ENCODE results near the gene YY2.
"Not testable (repeated sequence)": the region's sequence is repeated elsewhere in the genome, so short reads cannot be mapped to it uniquely, and the experiment has no call there.

Gene YY2

GRCh38 chrX:21855937-21856415 lies at the start of gene YY2:
Gene YY2, plus strand, starts transcription at chrX:21855987. Its CDS starts 498 bp downstream, at chrX:21856485.
- H3K27ac Mint-ChIP-seq (ENCODE audit: low read depth) = no peak within 1 kb of the TSS
- no peaks in the 10 kb centered on the region for H3K4me1 Mint-ChIP-seq
- no peak within 1 kb of the TSS for H3K4me3 Mint-ChIP-seq
- DNase-seq (ENCODE audit: low spot score in 2 of 2) (no peak), ATAC-seq (replicated peaks; ENCODE audit: extremely low read depth, poor library complexity, severe bottlenecking) (no peak)
- no peaks in the 10 kb centered on the region for H3K27me3 Mint-ChIP-seq
- H3K9me3 Mint-ChIP-seq = no peaks in the 10 kb centered on the region
- H3K36me3 Mint-ChIP-seq (ENCODE audit: insufficient read depth) = peaks cover 11% of the 10 kb centered on the region

- H3K4me1 Mint-ChIP-seq = no peaks in the 10 kb centered on the region
- no peak for ATAC-seq (replicated peaks; ENCODE audit: extremely low read depth, poor library complexity, severe bottlenecking)
Measured at GRCh38 chrX:21806691-21807090, 49.1 kb upstream of the YY2 start.

GRCh38 chrX:21811832-21812231 lies 44.0 kb upstream of the YY2 start:
- H3K36me3 Mint-ChIP-seq (ENCODE audit: insufficient read depth) = no peaks in the 10 kb centered on the region
- H3K27me3 Mint-ChIP-seq = no peaks in the 10 kb centered on the region
- no peaks in the 10 kb centered on the region for H3K4me1 Mint-ChIP-seq

More at GRCh38 chrX:21806691-21807090, 49.1 kb upstream of the YY2 start:
- no peak overlapping the region for H3K4me3 Mint-ChIP-seq
- DNase-seq (ENCODE audit: low spot score in 2 of 2) = no peak
- H3K36me3 Mint-ChIP-seq (ENCODE audit: insufficient read depth) = no peaks in the 10 kb centered on the region
- no peaks in the 10 kb centered on the region for H3K27me3 Mint-ChIP-seq
- H3K9me3 Mint-ChIP-seq = no peaks in the 10 kb centered on the region
- H3K27ac Mint-ChIP-seq (ENCODE audit: low read depth) = no peak overlapping the region

GRCh38 chrX:21812628-21813027 lies 43.2 kb upstream of the YY2 start:
- no peaks in the 10 kb centered on the region for H3K36me3 Mint-ChIP-seq (ENCODE audit: insufficient read depth)
- no peaks in the 10 kb centered on the region for H3K27me3 Mint-ChIP-seq
- no peaks in the 10 kb centered on the region for H3K9me3 Mint-ChIP-seq
- ATAC-seq (replicated peaks; ENCODE audit: extremely low read depth, poor library complexity, severe bottlenecking) = no peak
- no peak for DNase-seq (ENCODE audit: low spot score in 2 of 2)
- no peak overlapping the region for H3K4me3 Mint-ChIP-seq
- no peaks in the 10 kb centered on the region for H3K4me1 Mint-ChIP-seq
- no peak overlapping the region for H3K27ac Mint-ChIP-seq (ENCODE audit: low read depth)

More at GRCh38 chrX:21811832-21812231, 44.0 kb upstream of the YY2 start:
- Mint-ChIP-seq H3K9me3 (no peaks in the 10 kb centered on the region), H3K4me3 (no peak overlapping the region), H3K27ac (ENCODE audit: low read depth) (no peak overlapping the region)
- DNase-seq (ENCODE audit: low spot score in 2 of 2) (no peak), ATAC-seq (replicated peaks; ENCODE audit: extremely low read depth, poor library complexity, severe bottlenecking) (no peak)

GRCh38 chrX:21813612-21814368 lies 42.0 kb upstream of the YY2 start:
- Mint-ChIP-seq H3K4me1 (no peaks in the 10 kb centered on the region), H3K27ac (ENCODE audit: low read depth) (no peak overlapping the region), H3K9me3 (no peaks in the 10 kb centered on the region), H3K4me3 (no peak overlapping the region), H3K36me3 (ENCODE audit: insufficient read depth) (no peaks in the 10 kb centered on the region), H3K27me3 (no peaks in the 10 kb centered on the region)
- ATAC-seq (replicated peaks; ENCODE audit: extremely low read depth, poor library complexity, severe bottlenecking) = no peak
- DNase-seq (ENCODE audit: low spot score in 2 of 2) = no peak

GRCh38 chrX:21816136-21816535 lies 39.7 kb upstream of the YY2 start:
- H3K4me3 Mint-ChIP-seq = no peak overlapping the region
- no peaks in the 10 kb centered on the region for H3K36me3 Mint-ChIP-seq (ENCODE audit: insufficient read depth)
- H3K9me3 Mint-ChIP-seq = no peaks in the 10 kb centered on the region
- ATAC-seq (replicated peaks; ENCODE audit: extremely low read depth, poor library complexity, severe bottlenecking) = no peak
- H3K27ac Mint-ChIP-seq (ENCODE audit: low read depth) = no peak overlapping the region
- no peaks in the 10 kb centered on the region for H3K27me3 Mint-ChIP-seq
- no peak for DNase-seq (ENCODE audit: low spot score in 2 of 2)
- no peaks in the 10 kb centered on the region for H3K4me1 Mint-ChIP-seq

GRCh38 chrX:21820170-21820569 lies 35.6 kb upstream of the YY2 start:
- not testable (repeated sequence) for H3K27me3 Mint-ChIP-seq; DNase-seq (ENCODE audit: low spot score in 2 of 2); H3K27ac Mint-ChIP-seq (ENCODE audit: low read depth); H3K4me3 Mint-ChIP-seq; H3K9me3 Mint-ChIP-seq; ATAC-seq (replicated peaks; ENCODE audit: extremely low read depth, poor library complexity, severe bottlenecking); H3K36me3 Mint-ChIP-seq (ENCODE audit: insufficient read depth); H3K4me1 Mint-ChIP-seq

GRCh38 chrX:21821875-21822274 lies 33.9 kb upstream of the YY2 start:
- Mint-ChIP-seq H3K9me3 (no peaks in the 10 kb centered on the region), H3K27ac (ENCODE audit: low read depth) (no peak overlapping the region), H3K4me3 (no peak overlapping the region), H3K27me3 (no peaks in the 10 kb centered on the region), H3K4me1 (no peaks in the 10 kb centered on the region), H3K36me3 (ENCODE audit: insufficient read depth) (no peaks in the 10 kb centered on the region)
- DNase-seq (ENCODE audit: low spot score in 2 of 2) (no peak), ATAC-seq (replicated peaks; ENCODE audit: extremely low read depth, poor library complexity, severe bottlenecking) (no peak)

- DNase-seq (ENCODE audit: low spot score in 2 of 2) (no peak), ATAC-seq (replicated peaks; ENCODE audit: extremely low read depth, poor library complexity, severe bottlenecking) (no peak)
- Mint-ChIP-seq H3K27ac (ENCODE audit: low read depth) (no peak overlapping the region), H3K27me3 (no peaks in the 10 kb centered on the region), H3K9me3 (no peaks in the 10 kb centered on the region), H3K36me3 (ENCODE audit: insufficient read depth) (no peaks in the 10 kb centered on the region), H3K4me3 (no peak overlapping the region), H3K4me1 (no peaks in the 10 kb centered on the region)
Measured at GRCh38 chrX:21831496-21831895, 24.3 kb upstream of the YY2 start.

- H3K27me3 Mint-ChIP-seq = no peaks in the 10 kb centered on the region
- peaks cover 2% of the 10 kb centered on the region for H3K36me3 Mint-ChIP-seq (ENCODE audit: insufficient read depth)
- ATAC-seq (replicated peaks; ENCODE audit: extremely low read depth, poor library complexity, severe bottlenecking) (no peak), DNase-seq (ENCODE audit: low spot score in 2 of 2) (no peak)
- no peaks in the 10 kb centered on the region for H3K9me3 Mint-ChIP-seq
- H3K27ac Mint-ChIP-seq (ENCODE audit: low read depth) = no peak overlapping the region
- peaks cover 6% of the 10 kb centered on the region for H3K4me1 Mint-ChIP-seq
- H3K4me3 Mint-ChIP-seq = no peak overlapping the region
Measured at GRCh38 chrX:21837056-21837455, 18.7 kb upstream of the YY2 start.

GRCh38 chrX:21838937-21839333 lies 16.9 kb upstream of the YY2 start:
- Mint-ChIP-seq H3K27me3 (no peaks in the 10 kb centered on the region), H3K36me3 (ENCODE audit: insufficient read depth) (peaks cover 2% of the 10 kb centered on the region), H3K4me1 (peaks cover 6% of the 10 kb centered on the region), H3K4me3 (peak overlapping the region; percentile 85), H3K9me3 (no peaks in the 10 kb centered on the region), H3K27ac (ENCODE audit: low read depth) (peak overlapping the region; percentile 89)
- DNase-seq (ENCODE audit: low spot score in 2 of 2) (no peak), ATAC-seq (replicated peaks; ENCODE audit: extremely low read depth, poor library complexity, severe bottlenecking) (peak; percentile 22)

- Mint-ChIP-seq H3K4me3 (peak within 1 kb of the TSS; percentile 85), H3K9me3 (no peaks in the 10 kb centered on the region)
Measured at GRCh38 chrX:21839334-21840192, 16.2 kb upstream of the YY2 start, which contains the start of gene MBTPS2. Gene MBTPS2, plus strand, starts transcription at chrX:21839617. Its CDS starts 118 bp downstream, at chrX:21839735.

More at GRCh38 chrX:21839334-21840192, 16.2 kb upstream of the YY2 start, which contains the start of gene MBTPS2:
- H3K27ac Mint-ChIP-seq (ENCODE audit: low read depth) = peak within 1 kb of the TSS; percentile 89
- ATAC-seq (replicated peaks; ENCODE audit: extremely low read depth, poor library complexity, severe bottlenecking) = peak; percentile 80
- H3K27me3 Mint-ChIP-seq = no peaks in the 10 kb centered on the region
- peak; percentile 65 to 74 for DNase-seq (ENCODE audit: low spot score in 2 of 2)
- H3K36me3 Mint-ChIP-seq (ENCODE audit: insufficient read depth) = peaks cover 2% of the 10 kb centered on the region
- H3K4me1 Mint-ChIP-seq = peaks cover 6% of the 10 kb centered on the region

Data from central memory CD8-positive, alpha-beta T cell (primary cell).